ENCODE results near the gene WNT5B. TPM values are rescaled to one million over a fixed set of nuclear protein-coding genes. Genes with fewer than 3 reads are reported as not detected.

The WNT5B gene
- total and polyA plus RNA-seq, 2 of the 8 experiments (the other 6 are each of a cell fraction or from before 2014, with no cell fraction given), result 0.91 to 1.2 TPM

GRCh38 chr12:1666215-1666614, 37.2 kb downstream of the WNT5B start (continued):
- TF ChIP-seq, protein P1, sequence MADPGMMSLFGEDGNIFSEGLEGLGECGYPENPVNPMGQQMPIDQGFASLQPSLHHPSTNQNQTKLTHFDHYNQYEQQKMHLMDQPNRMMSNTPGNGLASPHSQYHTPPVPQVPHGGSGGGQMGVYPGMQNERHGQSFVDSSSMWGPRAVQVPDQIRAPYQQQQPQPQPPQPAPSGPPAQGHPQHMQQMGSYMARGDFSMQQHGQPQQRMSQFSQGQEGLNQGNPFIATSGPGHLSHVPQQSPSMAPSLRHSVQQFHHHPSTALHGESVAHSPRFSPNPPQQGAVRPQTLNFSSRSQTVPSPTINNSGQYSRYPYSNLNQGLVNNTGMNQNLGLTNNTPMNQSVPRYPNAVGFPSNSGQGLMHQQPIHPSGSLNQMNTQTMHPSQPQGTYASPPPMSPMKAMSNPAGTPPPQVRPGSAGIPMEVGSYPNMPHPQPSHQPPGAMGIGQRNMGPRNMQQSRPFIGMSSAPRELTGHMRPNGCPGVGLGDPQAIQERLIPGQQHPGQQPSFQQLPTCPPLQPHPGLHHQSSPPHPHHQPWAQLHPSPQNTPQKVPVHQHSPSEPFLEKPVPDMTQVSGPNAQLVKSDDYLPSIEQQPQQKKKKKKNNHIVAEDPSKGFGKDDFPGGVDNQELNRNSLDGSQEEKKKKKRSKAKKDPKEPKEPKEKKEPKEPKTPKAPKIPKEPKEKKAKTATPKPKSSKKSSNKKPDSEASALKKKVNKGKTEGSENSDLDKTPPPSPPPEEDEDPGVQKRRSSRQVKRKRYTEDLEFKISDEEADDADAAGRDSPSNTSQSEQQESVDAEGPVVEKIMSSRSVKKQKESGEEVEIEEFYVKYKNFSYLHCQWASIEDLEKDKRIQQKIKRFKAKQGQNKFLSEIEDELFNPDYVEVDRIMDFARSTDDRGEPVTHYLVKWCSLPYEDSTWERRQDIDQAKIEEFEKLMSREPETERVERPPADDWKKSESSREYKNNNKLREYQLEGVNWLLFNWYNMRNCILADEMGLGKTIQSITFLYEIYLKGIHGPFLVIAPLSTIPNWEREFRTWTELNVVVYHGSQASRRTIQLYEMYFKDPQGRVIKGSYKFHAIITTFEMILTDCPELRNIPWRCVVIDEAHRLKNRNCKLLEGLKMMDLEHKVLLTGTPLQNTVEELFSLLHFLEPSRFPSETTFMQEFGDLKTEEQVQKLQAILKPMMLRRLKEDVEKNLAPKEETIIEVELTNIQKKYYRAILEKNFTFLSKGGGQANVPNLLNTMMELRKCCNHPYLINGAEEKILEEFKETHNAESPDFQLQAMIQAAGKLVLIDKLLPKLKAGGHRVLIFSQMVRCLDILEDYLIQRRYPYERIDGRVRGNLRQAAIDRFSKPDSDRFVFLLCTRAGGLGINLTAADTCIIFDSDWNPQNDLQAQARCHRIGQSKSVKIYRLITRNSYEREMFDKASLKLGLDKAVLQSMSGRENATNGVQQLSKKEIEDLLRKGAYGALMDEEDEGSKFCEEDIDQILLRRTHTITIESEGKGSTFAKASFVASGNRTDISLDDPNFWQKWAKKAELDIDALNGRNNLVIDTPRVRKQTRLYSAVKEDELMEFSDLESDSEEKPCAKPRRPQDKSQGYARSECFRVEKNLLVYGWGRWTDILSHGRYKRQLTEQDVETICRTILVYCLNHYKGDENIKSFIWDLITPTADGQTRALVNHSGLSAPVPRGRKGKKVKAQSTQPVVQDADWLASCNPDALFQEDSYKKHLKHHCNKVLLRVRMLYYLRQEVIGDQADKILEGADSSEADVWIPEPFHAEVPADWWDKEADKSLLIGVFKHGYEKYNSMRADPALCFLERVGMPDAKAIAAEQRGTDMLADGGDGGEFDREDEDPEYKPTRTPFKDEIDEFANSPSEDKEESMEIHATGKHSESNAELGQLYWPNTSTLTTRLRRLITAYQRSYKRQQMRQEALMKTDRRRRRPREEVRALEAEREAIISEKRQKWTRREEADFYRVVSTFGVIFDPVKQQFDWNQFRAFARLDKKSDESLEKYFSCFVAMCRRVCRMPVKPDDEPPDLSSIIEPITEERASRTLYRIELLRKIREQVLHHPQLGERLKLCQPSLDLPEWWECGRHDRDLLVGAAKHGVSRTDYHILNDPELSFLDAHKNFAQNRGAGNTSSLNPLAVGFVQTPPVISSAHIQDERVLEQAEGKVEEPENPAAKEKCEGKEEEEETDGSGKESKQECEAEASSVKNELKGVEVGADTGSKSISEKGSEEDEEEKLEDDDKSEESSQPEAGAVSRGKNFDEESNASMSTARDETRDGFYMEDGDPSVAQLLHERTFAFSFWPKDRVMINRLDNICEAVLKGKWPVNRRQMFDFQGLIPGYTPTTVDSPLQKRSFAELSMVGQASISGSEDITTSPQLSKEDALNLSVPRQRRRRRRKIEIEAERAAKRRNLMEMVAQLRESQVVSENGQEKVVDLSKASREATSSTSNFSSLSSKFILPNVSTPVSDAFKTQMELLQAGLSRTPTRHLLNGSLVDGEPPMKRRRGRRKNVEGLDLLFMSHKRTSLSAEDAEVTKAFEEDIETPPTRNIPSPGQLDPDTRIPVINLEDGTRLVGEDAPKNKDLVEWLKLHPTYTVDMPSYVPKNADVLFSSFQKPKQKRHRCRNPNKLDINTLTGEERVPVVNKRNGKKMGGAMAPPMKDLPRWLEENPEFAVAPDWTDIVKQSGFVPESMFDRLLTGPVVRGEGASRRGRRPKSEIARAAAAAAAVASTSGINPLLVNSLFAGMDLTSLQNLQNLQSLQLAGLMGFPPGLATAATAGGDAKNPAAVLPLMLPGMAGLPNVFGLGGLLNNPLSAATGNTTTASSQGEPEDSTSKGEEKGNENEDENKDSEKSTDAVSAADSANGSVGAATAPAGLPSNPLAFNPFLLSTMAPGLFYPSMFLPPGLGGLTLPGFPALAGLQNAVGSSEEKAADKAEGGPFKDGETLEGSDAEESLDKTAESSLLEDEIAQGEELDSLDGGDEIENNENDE (IDR thresholded peaks at IDR 0.05; ENCODE audit: insufficient replicate concordance, low read length), result no peak
- TF ChIP-seq TAF1 (IDR thresholded peaks at IDR 0.05; ENCODE audit: low read depth, low read length) (no peak), SIRT6 (IDR thresholded peaks at IDR 0.05; ENCODE audit: low read length) (no peak), FOSL1 (IDR thresholded peaks at IDR 0.05; ENCODE audit: insufficient read depth, low read depth, low read length) (no peak)

Data from H1 (cell line).